SK-N-SH (cell line): ENCODE data around the gene EFCAB12. TPM values are rescaled to one million over a fixed set of nuclear protein-coding genes. Genes with fewer than 3 reads are reported as not detected.

Experiments
- CTCF ChIA-PET: fragments of 300-600, 350-600 bp; formaldehyde crosslinking; extraction: SDS; loops from one replicate; lab custom pipeline; 2021; lab: Yijun Ruan, JAX
- POLR2A ChIA-PET: fragments of 350-600 bp; sonication (Branson Sonifier 250); formaldehyde crosslinking; extraction: SDS; loops from one replicate; lab custom pipeline; 2020; ENCODE audit warnings: antibody characterized with exemption, inconsistent platforms; lab: Yijun Ruan, JAX
- DNase-seq: peaks from one replicate; pipeline ENCODE4 v3.0.0; 2012
- H2AFZ ChIP-seq: fragments of 200-600 bp; sonication (generic); 2 replicates; pipeline ENCODE4 v1.8.1; 2016; ENCODE audit warnings: antibody characterized with exemption, mild to moderate bottlenecking, low read depth
- H3F3A ChIP-seq: fragments of 200-600 bp; sonication (generic); replicated peaks from 2 replicates; pipeline ENCODE3; 2016; ENCODE audit warnings: antibody characterized with exemption, mild to moderate bottlenecking; ENCODE audit not compliant: insufficient read depth
- H3K27ac ChIP-seq, 2 experiments: fragments of 200-500 bp in 1 of 2; fragments of 200-600 bp in 1 of 2; sonication (Bioruptor generic) in 1 of 2; sonication (generic), shearing (Covaris generic) in 1 of 2; 2 replicates each; pipeline versions ENCODE4 v1.5.1 to v1.6.1; 2014 to 2016; ENCODE audit warnings: low read depth in 2 of 2, inconsistent platforms in 1 of 2, low read length in 1 of 2, mild to moderate bottlenecking in 1 of 2, mixed read lengths in 1 of 2
- H3K27me3 ChIP-seq: fragments of 200-600 bp; sonication (generic), shearing (Covaris generic); 2 replicates; pipeline ENCODE4 v1.6.1; 2016; ENCODE audit warnings: mixed run types; ENCODE audit not compliant: insufficient read depth
- H3K36me3 ChIP-seq, 2 experiments: fragments of 200-500 bp in 1 of 2; fragments of 200-600 bp in 1 of 2; sonication (Bioruptor generic) in 1 of 2; sonication (generic) in 1 of 2; replicated peaks in 1 of 2; 2 replicates each; pipeline versions ENCODE3 to v1.5.1; 2014 to 2016; ENCODE audit warnings: low read length in 1 of 2, mild to moderate bottlenecking in 1 of 2; ENCODE audit not compliant: insufficient read depth in 2 of 2, control insufficient read depth in 1 of 2
- H3K4me1 ChIP-seq, 2 experiments: fragments of 200-500 bp in 1 of 2; fragments of 200-600 bp in 1 of 2; sonication (Bioruptor generic) in 1 of 2; sonication (generic), shearing (Covaris generic) in 1 of 2; 2 replicates each; pipeline versions ENCODE4 v1.5.1 to v1.6.1; 2014 to 2016; ENCODE audit warnings: low read depth in 1 of 2, low read length in 1 of 2, mixed run types in 1 of 2; ENCODE audit not compliant: insufficient read depth in 2 of 2, control insufficient read depth in 1 of 2
- H3K4me2 ChIP-seq: fragments of 200-600 bp; sonication (generic), shearing (Covaris generic); 2 replicates; pipeline ENCODE4 v1.6.1; 2017; ENCODE audit warnings: mixed run types
- H3K4me3 ChIP-seq, 2 experiments: fragments of 200-500 bp in 1 of 2; fragments of 200-600 bp in 1 of 2; sonication (Bioruptor generic) in 1 of 2; sonication (generic), shearing (Covaris generic) in 1 of 2; 2 replicates each; pipeline versions ENCODE4 v1.5.1 to v1.8.1; 2014 to 2016; ENCODE audit warnings: low read depth in 2 of 2, inconsistent platforms in 1 of 2, low read length in 1 of 2, mild to moderate bottlenecking in 1 of 2, mixed read lengths in 1 of 2, moderate library complexity in 1 of 2
- H3K79me2 ChIP-seq: fragments of 200-600 bp; sonication (generic); 2 replicates; pipeline ENCODE4 v1.8.1; 2017; ENCODE audit warnings: mild to moderate bottlenecking; ENCODE audit not compliant: insufficient read depth
- H3K9ac ChIP-seq: fragments of 200-600 bp; sonication (generic); 2 replicates; pipeline ENCODE4 v1.6.1; 2017; ENCODE audit warnings: mixed run types
- H3K9me2 ChIP-seq: fragments of 200-600 bp; sonication (generic); 2 replicates; pipeline ENCODE4 v1.6.1; 2017; ENCODE audit warnings: mixed run types
- H3K9me3 ChIP-seq: fragments of 200-600 bp; sonication (generic); 2 replicates; pipeline ENCODE4 v1.6.1; 2017; ENCODE audit warnings: mixed run types, mild to moderate bottlenecking, moderate library complexity
- H4K20me1 ChIP-seq: fragments of 200-600 bp; sonication (generic); 2 replicates; pipeline ENCODE4 v1.6.1; 2017; ENCODE audit warnings: mild to moderate bottlenecking, mixed run types; ENCODE audit not compliant: insufficient read depth
- EZH2phosphoT487 ChIP-seq: fragments of 200-600 bp; sonication (generic); IDR thresholded peaks from 2 replicates; pipeline ENCODE4 v1.6.1; 2017; ENCODE audit warnings: low read depth, mixed run types, mild to moderate bottlenecking, antibody characterized with exemption, moderate library complexity, borderline replicate concordance
- GABPA ChIP-seq: IDR thresholded peaks from 2 replicates; pipeline ENCODE4 v1.4.0; 2012; ENCODE audit warnings: low read depth, mild to moderate bottlenecking
- JUND ChIP-seq: IDR thresholded peaks from 2 replicates; pipeline ENCODE4 v1.4.0; 2012
- MEF2A ChIP-seq: IDR thresholded peaks from 2 replicates; pipeline ENCODE4 v1.4.0; 2012; ENCODE audit warnings: low read depth, borderline replicate concordance
- MXI1 ChIP-seq: IDR thresholded peaks from 2 replicates; pipeline ENCODE4 v1.6.1; 2012; ENCODE audit warnings: mild to moderate bottlenecking, low read depth, low read length, improper control_type of control experiment
- PBX3 ChIP-seq: IDR thresholded peaks from 2 replicates; pipeline ENCODE4; 2012
- POLR2AphosphoS5 ChIP-seq: IDR thresholded peaks from 2 replicates; pipeline ENCODE4 v1.6.1; 2012; ENCODE audit warnings: low read depth, low read length
- RAD21 ChIP-seq: IDR thresholded peaks from 2 replicates; pipeline ENCODE4 v1.6.1; 2012; ENCODE audit warnings: mild to moderate bottlenecking, low read length
- REST ChIP-seq: IDR thresholded peaks from 2 replicates; pipeline ENCODE4 v1.6.1; 2012; ENCODE audit warnings: mild to moderate bottlenecking, low read depth, low read length, moderate library complexity
- RXRA ChIP-seq: IDR thresholded peaks from 2 replicates; pipeline ENCODE4 v1.4.0; 2012; ENCODE audit warnings: low read depth, mild to moderate bottlenecking, borderline replicate concordance
- SIN3A ChIP-seq: IDR thresholded peaks from 2 replicates; pipeline ENCODE4 v1.6.1; 2012; ENCODE audit warnings: low read depth, mild to moderate bottlenecking, low read length, moderate library complexity, borderline replicate concordance
- WGBS: methylation state at CpG from one replicate; pipeline ENCODE4 v1.1.6; 2017; ENCODE audit warnings: low lambda C conversion rate; 5-methylcytosine and 5-hydroxymethylcytosine counted together
- polyA plus RNA-seq, 3 experiments: library from polyadenylated mRNA; depleted of rRNA; stranded (reverse); fragments of >200 nt; gene quantifications; 2 replicates each; pipeline ENCODE4 v1.2.3, GENCODE V29; 2012

Gene EFCAB12
- polyA plus RNA-seq, 1 of the 3 experiments (the other 2 are of a cell fraction), result 0.38 TPM

DNA sequence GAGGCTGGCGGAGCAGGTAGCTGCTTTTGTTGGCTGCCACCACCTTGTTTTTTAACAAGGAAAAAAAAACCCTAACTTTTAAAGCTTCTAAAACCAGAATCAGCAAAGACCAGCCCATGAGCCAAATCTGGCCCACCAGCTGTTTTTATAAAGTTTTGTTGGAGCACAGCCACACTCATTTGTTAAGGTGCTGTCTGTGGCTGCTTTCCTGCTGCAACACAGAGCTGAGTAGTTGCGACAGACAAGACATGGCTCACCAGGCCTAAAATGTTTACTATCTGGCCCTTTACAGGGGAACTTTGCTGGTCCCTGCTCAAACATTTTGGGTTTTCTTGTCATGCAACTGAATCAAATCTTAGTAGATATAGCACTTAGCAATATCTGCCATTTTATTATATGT is 18.9 kb downstream of the EFCAB12 start:
- no peak overlapping the region for H3K4me2 ChIP-seq
- no peaks in the 10 kb centered on the region for H3K27me3 ChIP-seq
- ChIA-PET POLR2A (no interaction called here), CTCF (interaction anchor here (0.8 to 2.3 kb wide), 3 partner anchors 10 to 288 kb away, joined by 3 to 10 read pairs (median 3); partner anchors contain the start of gene RAB43)
- DNase-seq, result no peak
- no peak overlapping the region for H3K9ac ChIP-seq
- TF ChIP-seq REST (no peak), MXI1 (no peak), RAD21 (no peak), PBX3 (no peak), POLR2AphosphoS5 (no peak), SIN3A (no peak)
- H3K9me2 ChIP-seq, result no peaks in the 10 kb centered on the region
- H3K9me3 ChIP-seq, result no peaks in the 10 kb centered on the region
- H4K20me1 ChIP-seq, result no peaks in the 10 kb centered on the region
- H3K27ac ChIP-seq, result no peak overlapping the region
- H3K79me2 ChIP-seq, result no peaks in the 10 kb centered on the region
- H2AFZ ChIP-seq, result no peak overlapping the region
- H3F3A ChIP-seq, result peaks cover 7% of the 10 kb centered on the region
- 93% methylated on average over 2 of the region's 2 CpGs for WGBS
- no peak overlapping the region for H3K4me3 ChIP-seq
- no peaks in the 10 kb centered on the region for H3K36me3 ChIP-seq
- peaks cover 0 to 2% of the 10 kb centered on the region in 2 experiments; a peak in 1 of 4 replicates for H3K4me1 ChIP-seq

DNA sequence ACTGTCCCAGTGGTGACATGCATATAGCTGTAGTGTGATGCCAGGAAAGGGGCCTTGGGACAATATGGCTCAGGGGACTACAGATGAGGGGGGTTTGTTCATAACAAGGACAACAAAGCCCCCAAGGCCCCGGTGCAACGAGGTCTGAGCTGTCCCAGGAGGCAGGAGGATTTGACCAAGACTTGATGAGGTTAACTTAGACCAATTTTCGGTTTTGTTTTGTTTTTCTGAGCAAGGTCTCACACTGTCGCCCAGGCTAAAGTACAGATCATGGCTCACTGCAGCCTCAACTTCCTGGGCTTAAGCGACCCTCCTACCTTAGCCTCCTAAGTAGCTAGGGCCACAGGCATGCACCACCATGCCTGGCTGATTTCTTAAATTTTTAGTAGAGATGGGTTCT is 23.8 kb downstream of the EFCAB12 start:
- H3K27ac ChIP-seq, result no peak overlapping the region
- H3K27me3 ChIP-seq, result no peaks in the 10 kb centered on the region
- no peaks in the 10 kb centered on the region for H3K79me2 ChIP-seq
- WGBS, result 49% methylated on average over 5 of the region's 5 CpGs
- ChIA-PET POLR2A (interaction anchor here (1.0 kb wide), 1 partner anchor 24 kb away, joined by 3 read pairs; the partner anchor contains the start of gene EFCAB12), CTCF (interaction anchor here (0.6 to 1.2 kb wide), 2 partner anchors 18 to 88 kb away, joined by 3 to 4 read pairs; a partner anchor contains a TSS)
- H3K36me3 ChIP-seq, result no peaks in the 10 kb centered on the region
- H2AFZ ChIP-seq, result no peak overlapping the region
- H3K9me2 ChIP-seq, result no peaks in the 10 kb centered on the region
- no peak for DNase-seq
- no peaks in the 10 kb centered on the region for H3K9me3 ChIP-seq
- no peak overlapping the region for H3K4me2 ChIP-seq
- H4K20me1 ChIP-seq, result no peaks in the 10 kb centered on the region
- H3K9ac ChIP-seq, result no peak overlapping the region
- no peaks in the 10 kb centered on the region for H3K4me1 ChIP-seq
- TF ChIP-seq GABPA (no peak), EZH2phosphoT487 (no peak), MEF2A (no peak), RXRA (no peak), JUND (no peak), RAD21 (no peak)
- H3K4me3 ChIP-seq, result no peak overlapping the region
- H3F3A ChIP-seq, result peaks cover 4% of the 10 kb centered on the region
